VCaP (cell line): Measurements from ENCODE around the gene POLR2E.

Experiments
- H3K27ac ChIP-seq: fragments of 450-650 bp; 2 replicates; pipeline ENCODE4 v1.5.1; 2017
- TF ChIP-seq, protein P1 (sequence below): fragments of 450-650 bp; conservative IDR thresholded peaks from 2 replicates; pipeline ENCODE4 v1.5.1; 2017; ENCODE audit warnings: mild to moderate bottlenecking, moderate library complexity

The POLR2E gene

DNA sequence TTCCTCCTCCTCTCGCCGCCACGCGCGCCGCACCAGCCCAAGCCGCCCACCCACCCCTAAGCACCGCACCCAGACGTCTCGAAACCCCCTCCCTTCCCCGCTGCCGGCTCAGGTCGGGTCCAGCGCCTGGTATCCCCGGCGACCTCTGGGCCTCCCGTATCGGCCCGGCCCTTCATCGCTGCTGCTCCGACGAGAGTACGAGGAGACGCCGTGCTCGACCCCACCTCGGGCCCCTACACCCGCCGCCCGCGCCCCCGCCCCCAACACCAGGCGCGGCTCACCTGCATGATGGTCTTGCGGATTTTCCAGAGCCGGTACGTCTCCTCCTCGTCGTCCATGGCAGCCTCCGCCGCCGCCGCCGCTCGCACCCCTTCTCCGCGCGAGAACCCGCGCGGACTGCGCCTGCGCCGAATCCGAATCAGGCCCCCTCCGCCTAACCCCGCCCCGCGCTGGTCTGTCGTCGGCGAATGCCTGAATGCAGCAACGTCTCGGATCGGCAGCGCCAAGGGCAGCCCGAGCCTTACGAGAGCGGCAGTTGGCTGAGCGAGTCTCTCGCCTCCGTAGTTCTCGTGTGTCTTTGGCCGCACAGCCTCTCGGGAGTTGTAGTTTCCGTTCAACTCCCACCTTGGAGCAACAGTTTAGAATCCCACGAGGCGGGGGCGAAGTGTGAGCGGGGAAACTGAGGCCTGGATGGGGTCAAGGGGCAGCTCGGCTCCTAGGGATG, at the start of gene POLR2E:
POLR2E (minus strand) TSS at position 398 of the 724 bp plus-strand sequence; CDS start at position 338, 60 bp downstream.
- H3K27ac ChIP-seq, result peak within 1 kb of the TSS; percentile 83
- TF ChIP-seq, protein P1, sequence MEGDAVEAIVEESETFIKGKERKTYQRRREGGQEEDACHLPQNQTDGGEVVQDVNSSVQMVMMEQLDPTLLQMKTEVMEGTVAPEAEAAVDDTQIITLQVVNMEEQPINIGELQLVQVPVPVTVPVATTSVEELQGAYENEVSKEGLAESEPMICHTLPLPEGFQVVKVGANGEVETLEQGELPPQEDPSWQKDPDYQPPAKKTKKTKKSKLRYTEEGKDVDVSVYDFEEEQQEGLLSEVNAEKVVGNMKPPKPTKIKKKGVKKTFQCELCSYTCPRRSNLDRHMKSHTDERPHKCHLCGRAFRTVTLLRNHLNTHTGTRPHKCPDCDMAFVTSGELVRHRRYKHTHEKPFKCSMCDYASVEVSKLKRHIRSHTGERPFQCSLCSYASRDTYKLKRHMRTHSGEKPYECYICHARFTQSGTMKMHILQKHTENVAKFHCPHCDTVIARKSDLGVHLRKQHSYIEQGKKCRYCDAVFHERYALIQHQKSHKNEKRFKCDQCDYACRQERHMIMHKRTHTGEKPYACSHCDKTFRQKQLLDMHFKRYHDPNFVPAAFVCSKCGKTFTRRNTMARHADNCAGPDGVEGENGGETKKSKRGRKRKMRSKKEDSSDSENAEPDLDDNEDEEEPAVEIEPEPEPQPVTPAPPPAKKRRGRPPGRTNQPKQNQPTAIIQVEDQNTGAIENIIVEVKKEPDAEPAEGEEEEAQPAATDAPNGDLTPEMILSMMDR, result no peak

DNA sequence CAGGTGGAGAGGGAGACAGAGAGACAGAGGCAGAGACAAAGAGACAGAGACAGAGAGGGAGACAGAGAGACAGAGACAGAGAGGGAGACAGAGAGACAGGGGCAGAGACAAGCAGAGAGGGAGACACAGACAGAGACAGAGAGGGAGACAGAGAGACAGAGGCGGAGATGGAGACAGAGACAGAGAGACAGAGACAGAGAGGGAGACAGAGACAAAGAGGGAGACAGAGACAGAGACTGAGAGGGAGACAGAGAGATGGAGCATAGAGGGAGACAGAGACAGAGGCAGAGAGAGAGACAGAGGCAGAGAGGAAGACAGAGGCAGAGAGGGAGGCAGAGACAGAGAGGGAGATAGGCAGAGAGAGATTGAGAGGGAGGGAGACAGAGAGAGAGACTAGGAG, 49.6 kb upstream of the POLR2E start:
- TF ChIP-seq, protein P1, result no peak
- H3K27ac ChIP-seq, result no peak overlapping the region

DNA sequence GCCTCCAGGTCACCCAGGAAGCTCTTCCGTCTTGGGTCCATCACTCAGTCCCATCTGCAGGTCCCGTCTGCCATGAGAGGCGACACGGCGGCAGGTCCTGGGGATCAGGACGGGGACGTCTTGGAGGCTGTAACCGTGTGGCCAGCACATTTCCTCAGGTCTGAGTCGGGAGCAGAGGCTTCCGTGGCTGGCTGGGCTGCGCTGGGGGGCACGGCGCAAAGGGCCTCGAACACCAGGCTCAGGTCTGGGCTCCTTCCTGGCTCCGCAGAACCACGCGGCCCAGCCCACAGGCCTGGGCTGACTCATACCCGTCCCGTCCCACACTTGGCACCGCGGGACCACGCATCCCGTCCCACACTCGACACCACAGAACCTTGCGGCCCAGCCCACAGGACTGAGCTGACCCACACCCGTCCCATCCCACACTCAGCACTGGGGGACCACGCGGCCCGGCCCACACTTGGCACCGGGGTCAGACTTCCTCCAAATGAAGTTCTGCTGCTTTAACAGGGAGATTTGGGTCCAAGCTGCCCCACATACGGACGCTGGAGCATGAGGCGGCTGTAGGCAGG, 48.7 kb upstream of the POLR2E start:
- no peak overlapping the region for H3K27ac ChIP-seq
- TF ChIP-seq, protein P1, result no peak

DNA sequence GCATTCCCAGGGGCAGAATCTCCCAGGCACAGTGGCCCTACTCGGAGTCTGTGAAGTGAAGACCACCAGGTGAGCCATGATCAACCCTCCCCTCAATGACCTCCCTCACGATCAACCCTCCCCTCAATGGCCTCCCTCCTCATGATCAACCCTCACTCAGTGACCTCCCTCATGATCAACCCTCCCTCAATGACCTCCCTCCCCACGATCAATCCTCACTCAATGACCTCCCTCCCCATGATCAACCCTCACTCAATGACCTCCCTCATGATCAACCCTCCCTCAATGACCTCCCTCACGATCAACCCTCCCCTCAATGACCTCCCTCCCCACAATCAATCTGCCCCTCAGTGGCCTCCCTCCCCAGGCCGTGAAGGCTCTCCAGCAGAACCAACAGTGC, 46.8 kb upstream of the POLR2E start:
- H3K27ac ChIP-seq, result no peak overlapping the region
- TF ChIP-seq, protein P1, result no peak

DNA sequence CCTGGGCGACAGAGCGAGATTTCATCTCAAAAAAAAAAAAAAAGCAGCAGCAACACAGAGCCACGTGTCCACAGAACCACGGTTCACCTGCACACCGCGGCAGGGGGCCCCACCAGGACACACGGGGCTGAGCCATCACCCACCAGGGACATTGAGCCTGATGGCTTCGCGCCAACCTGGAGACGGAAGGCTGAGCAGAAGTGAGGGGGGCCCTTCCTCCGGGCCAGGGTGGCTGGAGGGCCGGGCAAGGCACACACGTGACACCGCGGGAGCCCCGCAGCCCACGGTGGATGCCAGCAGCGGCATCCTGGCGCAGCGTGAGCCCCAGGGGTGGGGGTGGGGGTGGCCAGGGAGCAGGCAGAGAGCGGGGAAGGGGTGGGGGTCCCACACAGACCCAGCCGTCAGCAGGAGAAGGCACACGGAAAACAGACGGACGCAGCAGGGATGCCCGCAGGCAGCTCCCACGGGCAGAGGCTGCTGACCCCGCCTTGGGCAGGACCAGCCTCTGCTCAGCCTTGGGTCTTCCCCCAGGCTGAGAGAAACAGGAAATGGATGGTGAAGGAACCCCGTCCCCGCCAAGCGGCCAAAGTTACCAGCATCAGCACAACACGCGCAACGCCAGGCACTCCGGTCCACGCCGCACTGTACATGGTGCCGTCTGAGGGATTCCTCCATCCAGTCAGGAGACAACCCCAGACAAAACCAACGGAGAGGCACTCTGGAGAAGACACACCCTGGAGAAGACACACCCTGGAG, 45.3 kb upstream of the POLR2E start:
- no peak overlapping the region for H3K27ac ChIP-seq
- TF ChIP-seq, protein P1, result no peak

DNA sequence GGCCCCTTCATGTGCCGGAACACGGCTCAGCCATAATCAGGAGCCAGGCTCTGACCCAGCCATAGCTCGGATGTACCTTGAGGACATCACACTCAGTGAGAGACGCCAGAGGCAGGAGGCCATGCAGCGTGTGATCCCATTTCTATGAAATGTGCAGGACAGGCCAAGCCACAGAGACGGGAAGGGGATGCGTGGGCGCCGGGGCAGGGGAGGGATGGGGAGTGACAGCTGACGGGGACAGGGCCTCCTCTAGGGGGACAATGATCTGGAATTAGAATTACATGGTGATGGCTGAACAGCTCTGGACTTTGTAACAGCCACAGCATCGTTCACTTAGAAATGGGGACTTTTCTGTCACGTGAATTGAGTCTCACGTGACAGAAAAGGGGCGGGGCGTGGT, 44.0 kb upstream of the POLR2E start:
- TF ChIP-seq, protein P1, result no peak
- H3K27ac ChIP-seq, result no peak overlapping the region

DNA sequence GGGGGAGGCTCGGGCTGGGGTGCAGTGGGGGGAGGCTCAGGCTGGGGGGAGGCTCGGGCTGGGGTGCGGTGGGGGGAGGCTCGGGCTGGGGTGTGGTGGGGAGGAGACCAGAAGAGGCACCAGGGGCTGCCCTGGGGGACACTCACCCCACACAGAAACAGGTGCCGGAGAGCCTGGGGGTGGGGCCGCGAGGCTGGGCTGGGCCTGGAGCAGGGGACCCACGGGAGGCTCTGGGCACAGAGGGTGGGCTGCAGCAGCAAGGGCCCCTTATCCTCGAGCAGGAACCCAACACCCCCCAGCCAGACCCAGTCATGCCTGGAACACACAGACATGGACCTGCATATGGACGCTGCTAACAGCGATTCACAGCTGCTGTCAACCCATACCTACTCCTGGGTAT, 42.9 kb upstream of the POLR2E start:
- TF ChIP-seq, protein P1, result no peak
- H3K27ac ChIP-seq, result no peak overlapping the region
